ACC112 (cell line): ENCODE results near the gene MYO5C.
"Not testable (repeated sequence)": the region's sequence is repeated elsewhere in the genome, so short reads cannot be mapped to it uniquely, and the experiment has no call there.

ENCODE experiments used
- H2AFZ ChIP-seq: fragments of 200-600 bp; sonication (generic); one replicate; pipeline ENCODE4 v1.6.0; 2017; ENCODE audit warnings: antibody characterized with exemption, low read length; ENCODE audit not compliant: unreplicated experiment
- H3K27ac ChIP-seq: fragments of 200-600 bp; sonication (generic); 2 replicates; pipeline ENCODE4 v1.5.1; 2014; ENCODE audit warnings: low read depth, mild to moderate bottlenecking, antibody characterized with exemption, low read length, moderate library complexity
- H3K27me3 ChIP-seq: fragments of 200-600 bp; sonication (generic); 2 replicates; pipeline ENCODE4 v1.6.1; 2014; ENCODE audit warnings: mild to moderate bottlenecking, antibody characterized with exemption, low read length, moderate library complexity, mixed read lengths; ENCODE audit not compliant: insufficient read depth
- H3K36me3 ChIP-seq: fragments of 200-600 bp; sonication (generic); 2 replicates; pipeline ENCODE4 v1.6.1; 2016; ENCODE audit warnings: mild to moderate bottlenecking, antibody characterized with exemption, low read length, moderate library complexity, mixed read lengths; ENCODE audit not compliant: insufficient read depth
- H3K4me1 ChIP-seq: fragments of 200-600 bp; sonication (generic); one replicate; pipeline ENCODE4 v1.6.1; 2016; ENCODE audit warnings: low read length, mixed read lengths; ENCODE audit not compliant: insufficient read depth, unreplicated experiment, control insufficient read depth
- H3K4me3 ChIP-seq: fragments of 200-600 bp; sonication (generic); 2 replicates; pipeline ENCODE4 v1.5.1; 2014; ENCODE audit warnings: mild to moderate bottlenecking, low read depth, low read length
- H3K79me2 ChIP-seq: fragments of 200-600 bp; sonication (generic); one replicate; pipeline ENCODE4 v1.6.0; 2016; ENCODE audit warnings: low read length; ENCODE audit not compliant: control insufficient read depth, unreplicated experiment, insufficient read depth

Gene MYO5C

GRCh38 chr15:52288051-52288942, 7.3 kb downstream of the MYO5C start:
- Histone ChIP-seq H2AFZ (no peak overlapping the region), H3K79me2 (no peaks in the 10 kb centered on the region), H3K27ac (no peak overlapping the region), H3K4me3 (no peak overlapping the region), H3K36me3 (no peaks in the 10 kb centered on the region), H3K27me3 (peaks cover 11% of the 10 kb centered on the region), H3K4me1 (no peaks in the 10 kb centered on the region)

DNA sequence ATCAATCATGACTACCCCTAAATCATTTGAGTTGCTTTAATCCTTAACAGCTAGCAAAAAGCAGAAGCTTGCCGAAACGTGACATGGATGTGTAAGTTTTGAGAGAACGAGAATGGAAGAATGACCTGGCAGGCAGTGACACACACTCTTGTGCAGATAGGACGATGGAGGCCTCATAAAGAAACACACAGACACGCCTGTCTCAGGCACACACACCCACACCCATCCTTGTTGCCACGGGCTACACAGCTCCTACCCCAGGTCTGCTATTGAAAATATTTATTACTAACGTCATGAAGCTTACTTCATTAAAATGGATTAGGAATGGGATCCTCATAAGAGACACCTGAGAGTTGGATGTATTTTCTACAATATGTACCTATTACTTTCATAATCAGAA, 8.5 kb downstream of the MYO5C start:
- no peak overlapping the region for H3K27ac ChIP-seq
- H3K4me3 ChIP-seq: no peak overlapping the region
- H2AFZ ChIP-seq: no peak overlapping the region
- H3K79me2 ChIP-seq: no peaks in the 10 kb centered on the region
- H3K4me1 ChIP-seq: no peaks in the 10 kb centered on the region
- no peaks in the 10 kb centered on the region for H3K36me3 ChIP-seq
- peaks cover 4% of the 10 kb centered on the region for H3K27me3 ChIP-seq

- H3K27me3 ChIP-seq: peaks cover 10% of the 10 kb centered on the region; the same call in 1 of the 2 replicates
- not testable (repeated sequence) for H3K27ac ChIP-seq, H3K79me2 ChIP-seq, H2AFZ ChIP-seq, H3K36me3 ChIP-seq, H3K4me3 ChIP-seq, H3K4me1 ChIP-seq
These were observed 9.7 kb downstream of the MYO5C start for GRCh38 chr15:52285941-52286340.

- H2AFZ ChIP-seq: no peak overlapping the region
These were observed 11.4 kb downstream of the MYO5C start for GRCh38 chr15:52284164-52284563.

GRCh38 chr15:52283281-52283680, 12.3 kb downstream of the MYO5C start:
- Histone ChIP-seq H3K79me2 (no peaks in the 10 kb centered on the region), H3K27me3 (peaks cover 16% of the 10 kb centered on the region), H3K36me3 (no peaks in the 10 kb centered on the region), H2AFZ (no peak overlapping the region), H3K4me1 (no peaks in the 10 kb centered on the region), H3K4me3 (no peak overlapping the region), H3K27ac (no peak overlapping the region)

More at GRCh38 chr15:52284164-52284563, 11.4 kb downstream of the MYO5C start:
- Histone ChIP-seq H3K27ac (no peak overlapping the region), H3K4me1 (no peaks in the 10 kb centered on the region), H3K79me2 (no peaks in the 10 kb centered on the region), H3K4me3 (no peak overlapping the region), H3K36me3 (no peaks in the 10 kb centered on the region), H3K27me3 (peaks cover 16% of the 10 kb centered on the region)

DNA sequence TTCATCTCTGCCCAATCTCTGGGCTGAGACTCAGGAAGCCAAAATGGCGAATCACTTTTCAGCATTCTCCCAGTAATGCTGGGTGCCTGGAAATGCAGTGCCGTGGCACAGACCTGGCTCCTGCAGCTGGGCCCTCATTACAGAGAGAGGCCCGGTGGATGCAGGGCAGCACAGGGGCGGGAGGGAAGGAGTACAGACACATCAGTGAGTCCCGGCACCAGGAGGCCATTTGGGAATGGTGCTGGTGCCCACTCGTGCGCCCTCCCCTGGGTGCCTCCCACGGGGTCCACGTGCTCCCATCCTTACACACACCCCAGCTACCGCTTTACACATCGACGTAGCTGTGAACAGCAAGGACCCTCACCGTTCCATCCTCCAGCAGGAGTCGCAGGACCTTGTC, 13.2 kb downstream of the MYO5C start:
- Histone ChIP-seq H2AFZ (no peak overlapping the region), H3K27ac (no peak overlapping the region), H3K79me2 (no peaks in the 10 kb centered on the region), H3K27me3 (peaks cover 20% of the 10 kb centered on the region), H3K4me3 (no peak overlapping the region), H3K36me3 (no peaks in the 10 kb centered on the region), H3K4me1 (no peaks in the 10 kb centered on the region)

DNA sequence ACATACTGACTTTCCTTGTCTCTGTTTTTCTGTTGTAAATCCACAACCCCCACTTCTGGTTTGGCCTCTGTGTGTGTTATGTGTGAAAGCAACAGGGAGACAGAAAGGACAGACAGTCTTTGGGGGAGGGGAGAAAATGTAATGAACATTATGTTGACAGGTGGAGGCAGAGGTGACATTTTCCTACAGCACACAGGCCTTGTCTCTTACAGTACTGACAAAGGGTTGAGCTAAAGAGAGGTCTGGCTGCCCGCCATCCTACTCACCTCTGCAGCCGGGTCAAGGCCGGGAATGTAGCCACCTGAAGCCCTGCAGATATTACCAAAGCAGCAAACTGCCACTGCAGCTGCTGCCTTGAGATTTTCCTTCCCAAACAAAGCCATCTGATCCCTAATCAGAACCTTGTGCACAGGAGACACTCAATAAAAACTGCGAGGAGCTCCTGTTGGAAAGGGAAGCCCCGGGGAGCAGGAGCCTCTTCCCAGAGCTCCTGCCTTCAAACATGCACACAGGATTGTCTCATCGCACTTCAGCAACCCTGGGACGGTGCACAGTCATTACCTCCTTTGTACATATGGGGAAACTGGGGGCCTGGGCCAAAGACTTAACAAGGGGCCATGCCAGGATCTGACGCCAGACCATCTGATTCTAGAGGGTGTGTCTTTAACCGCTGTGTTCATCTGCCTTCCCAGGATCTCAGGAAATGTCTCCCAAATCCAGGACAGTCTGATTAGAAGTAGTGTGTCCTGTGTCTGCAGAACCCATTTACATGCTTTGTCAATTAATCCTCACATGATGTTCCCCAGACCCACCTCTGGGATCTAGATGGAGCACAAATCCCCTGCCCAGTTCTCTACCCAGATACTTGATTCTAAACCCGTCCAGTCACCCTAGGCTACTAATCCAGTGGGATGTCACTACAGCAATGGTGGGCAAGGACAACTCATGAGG, 14.2 kb downstream of the MYO5C start:
- Histone ChIP-seq H3K4me3 (no peak overlapping the region), H3K27ac (no peak overlapping the region), H3K27me3 (peaks cover 24% of the 10 kb centered on the region)

GRCh38 chr15:52280326-52281084, 15.1 kb downstream of the MYO5C start:
- no peak overlapping the region for H2AFZ ChIP-seq
- no peaks in the 10 kb centered on the region for H3K36me3 ChIP-seq
- no peaks in the 10 kb centered on the region for H3K4me1 ChIP-seq
- H3K27me3 ChIP-seq: peaks cover 32% of the 10 kb centered on the region
- no peaks in the 10 kb centered on the region for H3K79me2 ChIP-seq
- no peak overlapping the region for H3K4me3 ChIP-seq
- H3K27ac ChIP-seq: no peak overlapping the region

More for the DNA sequence above, 14.2 kb downstream of the MYO5C start:
- H3K79me2 ChIP-seq: no peaks in the 10 kb centered on the region
- H3K4me1 ChIP-seq: no peaks in the 10 kb centered on the region
- no peak overlapping the region for H2AFZ ChIP-seq
- H3K36me3 ChIP-seq: no peaks in the 10 kb centered on the region

DNA sequence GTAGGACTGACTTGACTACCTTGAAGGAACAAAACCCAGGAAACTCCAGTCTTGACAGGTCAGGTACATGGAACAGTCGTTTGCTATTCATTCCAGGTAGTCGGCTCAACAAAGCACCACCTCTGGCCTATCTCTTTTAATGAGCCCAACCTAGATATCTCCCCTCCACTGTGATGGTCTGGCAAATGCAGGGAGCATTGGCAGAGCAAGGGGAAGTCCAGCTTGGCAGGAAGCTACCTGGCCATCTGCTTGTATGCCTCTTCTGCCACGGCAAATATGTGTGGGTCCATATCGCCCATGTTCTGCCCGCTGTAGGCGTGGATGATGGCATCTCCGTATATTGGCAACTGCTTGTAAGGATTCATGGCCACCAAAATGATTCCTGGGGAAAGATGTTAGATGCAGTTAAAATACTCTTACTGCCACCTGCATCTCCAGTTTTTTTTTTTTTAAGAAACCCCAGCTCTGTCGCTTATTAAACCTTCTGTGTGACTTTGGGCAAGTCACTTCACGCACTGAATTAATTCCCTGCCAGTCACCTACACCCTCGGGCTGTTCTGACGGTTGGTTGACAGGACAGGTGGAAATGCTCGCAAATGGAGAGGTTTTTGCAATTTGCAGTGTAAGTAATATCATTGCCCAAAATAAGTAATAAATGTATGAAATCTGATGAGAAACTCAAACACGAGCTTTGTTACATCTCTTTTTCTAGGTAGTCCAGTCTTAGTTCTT, 16.8 kb downstream of the MYO5C start:
- no peaks in the 10 kb centered on the region for H3K4me1 ChIP-seq
- no peak overlapping the region for H3K4me3 ChIP-seq
- H3K79me2 ChIP-seq: no peaks in the 10 kb centered on the region
- H3K27ac ChIP-seq: no peak overlapping the region
- no peak overlapping the region for H2AFZ ChIP-seq
- H3K36me3 ChIP-seq: no peaks in the 10 kb centered on the region
- peaks cover 49% of the 10 kb centered on the region for H3K27me3 ChIP-seq

DNA sequence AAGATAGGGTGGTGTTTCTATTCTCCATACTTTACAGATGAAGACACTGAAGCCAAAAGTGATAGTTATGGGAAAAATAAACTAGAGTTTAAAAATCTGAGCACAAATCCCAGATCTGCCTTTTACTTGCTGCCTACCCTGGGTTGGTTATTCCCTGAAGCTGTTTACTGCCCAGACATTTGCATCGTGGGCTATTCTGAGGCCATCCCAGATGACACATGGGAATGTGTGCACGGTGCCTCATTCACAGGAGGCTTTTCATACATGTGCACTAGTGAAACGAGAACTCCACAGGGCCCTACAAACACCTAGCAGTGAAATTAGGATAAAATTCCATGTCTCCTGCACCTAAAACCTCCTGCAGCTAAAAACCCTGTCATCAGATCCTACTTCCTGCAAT, 17.5 kb downstream of the MYO5C start:
- H3K4me3 ChIP-seq: no peak overlapping the region
- H3K27ac ChIP-seq: no peak overlapping the region

More for the DNA sequence above, 17.5 kb downstream of the MYO5C start:
- Histone ChIP-seq H2AFZ (no peak overlapping the region), H3K79me2 (no peaks in the 10 kb centered on the region), H3K4me1 (no peaks in the 10 kb centered on the region), H3K27me3 (peaks cover 50% of the 10 kb centered on the region), H3K36me3 (no peaks in the 10 kb centered on the region)
